ENCODE measurements around the gene EID3.

DNA sequence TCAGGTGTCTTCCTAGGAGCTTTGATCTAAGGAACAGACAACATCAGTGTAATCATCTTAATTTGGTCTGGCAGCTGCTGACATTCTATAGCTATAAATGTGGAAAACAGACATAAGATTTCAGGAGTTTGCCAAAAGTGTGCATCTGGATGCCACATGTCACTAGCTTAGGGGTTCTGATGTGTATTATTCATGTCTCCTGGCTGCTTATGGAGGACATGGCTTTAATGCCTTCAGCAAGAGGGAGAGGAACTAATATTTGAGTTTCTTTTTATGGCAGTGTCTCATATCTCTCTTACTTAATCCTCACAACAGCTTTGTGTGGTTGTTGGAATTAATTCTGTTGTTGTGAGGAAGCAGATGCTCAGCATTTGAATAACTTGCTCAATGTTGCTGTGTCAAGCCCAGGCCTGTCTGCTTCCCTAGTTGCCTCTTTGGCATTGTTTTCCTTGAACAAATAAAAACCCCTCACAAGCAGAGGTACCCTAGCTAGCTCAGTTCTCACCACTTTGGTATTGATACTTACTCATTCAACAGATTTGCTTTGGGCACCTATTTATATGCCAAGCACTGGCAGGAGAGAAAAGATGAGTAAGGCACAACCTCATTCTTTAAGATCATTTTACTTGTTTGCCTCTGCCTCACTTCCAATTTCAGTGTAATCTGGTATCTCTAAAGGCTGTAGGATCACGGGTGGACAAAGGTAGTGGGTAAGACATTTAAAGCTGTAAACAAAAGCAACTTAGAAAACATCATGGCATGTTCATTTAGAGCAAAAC is 39.8 kb upstream of the EID3 start:
- TF ChIP-seq CTCF (IDR thresholded peaks at IDR 0.05; ENCODE audit: insufficient read depth, low read length, poor library complexity, severe bottlenecking) = no peak
- TF ChIP-seq EZH2phosphoT487 (conservative IDR thresholded peaks at IDR 0.05; ENCODE audit: low read length) = no peak
